ENCODE measurements around the gene ZP2.

DNA sequence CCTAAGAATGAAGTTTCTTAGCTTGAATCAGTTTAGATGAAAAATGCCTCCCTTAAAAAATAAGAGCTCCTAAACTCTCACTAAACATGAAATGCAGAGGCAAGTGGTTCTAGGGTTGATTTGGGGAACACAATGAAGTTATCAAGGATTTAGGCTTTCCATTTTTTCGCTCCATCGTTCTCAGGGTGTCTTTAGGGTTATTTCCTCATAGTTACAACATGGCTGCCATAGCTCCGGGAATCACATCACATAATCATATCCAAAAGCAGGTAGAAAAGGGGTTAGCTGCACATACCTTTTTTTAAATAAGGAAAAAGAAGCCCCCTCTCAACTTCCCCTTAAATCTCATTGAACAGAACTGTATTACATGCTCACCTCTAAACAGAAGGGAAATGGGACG is 21.4 kb downstream of the ZP2 start:
- TF ChIP-seq, protein P1, sequence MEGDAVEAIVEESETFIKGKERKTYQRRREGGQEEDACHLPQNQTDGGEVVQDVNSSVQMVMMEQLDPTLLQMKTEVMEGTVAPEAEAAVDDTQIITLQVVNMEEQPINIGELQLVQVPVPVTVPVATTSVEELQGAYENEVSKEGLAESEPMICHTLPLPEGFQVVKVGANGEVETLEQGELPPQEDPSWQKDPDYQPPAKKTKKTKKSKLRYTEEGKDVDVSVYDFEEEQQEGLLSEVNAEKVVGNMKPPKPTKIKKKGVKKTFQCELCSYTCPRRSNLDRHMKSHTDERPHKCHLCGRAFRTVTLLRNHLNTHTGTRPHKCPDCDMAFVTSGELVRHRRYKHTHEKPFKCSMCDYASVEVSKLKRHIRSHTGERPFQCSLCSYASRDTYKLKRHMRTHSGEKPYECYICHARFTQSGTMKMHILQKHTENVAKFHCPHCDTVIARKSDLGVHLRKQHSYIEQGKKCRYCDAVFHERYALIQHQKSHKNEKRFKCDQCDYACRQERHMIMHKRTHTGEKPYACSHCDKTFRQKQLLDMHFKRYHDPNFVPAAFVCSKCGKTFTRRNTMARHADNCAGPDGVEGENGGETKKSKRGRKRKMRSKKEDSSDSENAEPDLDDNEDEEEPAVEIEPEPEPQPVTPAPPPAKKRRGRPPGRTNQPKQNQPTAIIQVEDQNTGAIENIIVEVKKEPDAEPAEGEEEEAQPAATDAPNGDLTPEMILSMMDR (IDR thresholded peaks at IDR 0.05 in 4 of 5, conservative IDR thresholded peaks at IDR 0.05 in 1 of 5) = no peak
- TF ChIP-seq POLR2A (IDR thresholded peaks at IDR 0.05) = no peak

All from gastrocnemius medialis (tissue), 4 donors.